ENCODE measurements around the gene SUGCT.

The SUGCT gene

GRCh38 chr7:40827222-40828085, 692.6 kb downstream of the SUGCT start:
- DNase-seq (ENCODE audit: low spot score) = no peak

GRCh38 chr7:40828686-40829600, 694.1 kb downstream of the SUGCT start:
- no peak for DNase-seq (ENCODE audit: low spot score)

- no peak for DNase-seq (ENCODE audit: low spot score)
Observed at GRCh38 chr7:40833191-40833887, 698.5 kb downstream of the SUGCT start.

- no peak for DNase-seq (ENCODE audit: low spot score)
Observed at GRCh38 chr7:40833888-40834234, 699.1 kb downstream of the SUGCT start.

- DNase-seq (ENCODE audit: low spot score) = no peak
Observed at GRCh38 chr7:40836218-40836617, 701.4 kb downstream of the SUGCT start.

GRCh38 chr7:40839881-40840280, 705.1 kb downstream of the SUGCT start:
- DNase-seq (ENCODE audit: low spot score) = no peak

GRCh38 chr7:40840990-40841389, 706.2 kb downstream of the SUGCT start:
- no peak for DNase-seq (ENCODE audit: low spot score)

DNA sequence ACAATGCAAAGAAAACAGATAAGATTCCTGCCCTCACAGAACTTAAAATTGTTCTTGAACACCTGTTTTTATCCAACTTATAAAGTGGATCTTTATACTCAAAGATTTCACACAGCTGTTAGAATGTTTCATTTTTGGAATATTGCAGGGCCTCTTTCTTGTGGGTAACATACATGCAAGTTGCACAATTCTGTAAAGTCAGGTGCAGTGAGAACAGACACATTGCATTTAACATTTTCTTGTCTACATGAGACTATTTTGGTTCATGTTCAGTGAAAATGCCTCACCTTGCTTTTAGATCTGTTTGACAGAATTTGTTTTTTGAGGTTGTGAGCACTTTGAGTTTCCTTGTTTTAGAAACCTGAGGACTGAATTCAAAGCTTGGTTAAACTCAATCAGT, 707.8 kb downstream of the SUGCT start:
- DNase-seq (ENCODE audit: low spot score) = no peak

- DNase-seq (ENCODE audit: low spot score) = no peak
Observed at GRCh38 chr7:40843338-40843985, 708.7 kb downstream of the SUGCT start.

DNA sequence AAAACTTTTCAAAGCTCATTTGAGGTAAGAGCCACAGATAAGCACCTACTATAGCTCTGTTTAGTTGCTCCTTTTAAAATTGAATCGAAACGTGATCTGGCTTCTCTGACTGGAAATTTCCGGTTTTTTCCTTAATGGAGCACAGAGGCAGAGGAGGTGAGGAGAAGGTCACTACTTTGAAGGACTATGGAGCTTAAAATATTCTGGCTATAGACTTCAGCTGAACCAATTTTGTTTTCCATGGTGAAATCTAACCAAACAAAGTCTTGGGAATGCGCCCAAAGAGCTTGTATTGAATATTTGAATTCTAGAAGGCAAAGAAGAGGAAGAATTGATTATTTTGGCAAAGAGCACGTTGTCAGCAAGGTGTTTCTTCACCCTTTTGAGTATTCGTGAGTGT, 711.1 kb downstream of the SUGCT start:
- DNase-seq (ENCODE audit: low spot score) = no peak

GRCh38 chr7:40847921-40848320, 713.1 kb downstream of the SUGCT start:
- no peak for DNase-seq (ENCODE audit: low spot score)

DNA sequence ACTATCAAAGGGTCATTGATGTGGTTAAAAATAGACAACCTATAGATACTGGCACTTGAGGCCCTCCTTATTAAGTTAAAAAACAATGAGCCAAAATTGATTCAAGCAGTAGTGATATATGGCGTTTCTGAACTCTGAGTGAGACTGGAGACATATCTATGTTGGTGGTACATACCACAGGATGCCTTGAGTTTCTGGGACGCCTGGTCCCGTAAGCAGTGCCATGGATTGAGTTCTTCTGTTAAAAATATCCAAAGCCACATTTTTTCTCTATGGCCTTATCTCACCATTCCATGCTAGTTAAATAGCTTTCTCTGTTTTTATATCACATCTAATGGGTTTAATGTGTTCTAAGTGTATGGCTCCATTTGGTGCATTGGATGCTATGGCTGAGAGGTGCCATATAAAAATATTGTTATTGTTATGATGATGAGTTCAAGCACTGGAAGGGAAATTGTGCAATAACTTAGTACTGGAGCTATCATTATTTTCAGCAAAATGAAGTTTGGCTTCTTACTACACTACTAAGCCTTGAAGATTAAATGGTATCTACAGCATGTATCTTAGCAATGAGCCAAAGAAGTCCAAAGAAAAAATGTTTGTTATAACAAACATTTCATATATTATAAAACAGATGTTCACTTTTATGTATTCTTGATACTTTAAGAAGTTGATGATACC, 713.9 kb downstream of the SUGCT start:
- no peak for DNase-seq (ENCODE audit: low spot score)

- DNase-seq (ENCODE audit: low spot score) = no peak
Observed at GRCh38 chr7:40850017-40850416, 715.2 kb downstream of the SUGCT start.

- DNase-seq (ENCODE audit: low spot score) = no peak
Observed at GRCh38 chr7:40851001-40851400, 716.2 kb downstream of the SUGCT start.

DNA sequence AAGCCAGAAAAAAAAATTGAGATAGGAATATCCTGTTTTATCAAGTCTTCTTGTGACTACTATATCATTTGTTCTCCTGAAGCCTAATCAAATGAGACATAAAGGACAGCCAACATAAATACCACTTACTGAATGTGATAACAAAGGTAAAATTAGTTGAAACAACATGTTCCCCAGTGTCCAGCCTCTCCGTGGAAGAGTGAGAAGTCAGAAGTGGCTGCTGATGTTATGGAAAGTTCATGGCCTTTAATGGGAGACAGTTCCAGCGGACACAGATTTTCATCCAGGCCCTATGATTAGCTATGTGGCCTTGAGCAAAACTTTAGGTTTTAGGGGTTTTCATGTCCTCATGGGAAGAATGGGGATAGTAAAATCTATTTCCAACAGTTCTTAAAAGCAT, 724.3 kb downstream of the SUGCT start:
- no peak for DNase-seq (ENCODE audit: low spot score)

DNA sequence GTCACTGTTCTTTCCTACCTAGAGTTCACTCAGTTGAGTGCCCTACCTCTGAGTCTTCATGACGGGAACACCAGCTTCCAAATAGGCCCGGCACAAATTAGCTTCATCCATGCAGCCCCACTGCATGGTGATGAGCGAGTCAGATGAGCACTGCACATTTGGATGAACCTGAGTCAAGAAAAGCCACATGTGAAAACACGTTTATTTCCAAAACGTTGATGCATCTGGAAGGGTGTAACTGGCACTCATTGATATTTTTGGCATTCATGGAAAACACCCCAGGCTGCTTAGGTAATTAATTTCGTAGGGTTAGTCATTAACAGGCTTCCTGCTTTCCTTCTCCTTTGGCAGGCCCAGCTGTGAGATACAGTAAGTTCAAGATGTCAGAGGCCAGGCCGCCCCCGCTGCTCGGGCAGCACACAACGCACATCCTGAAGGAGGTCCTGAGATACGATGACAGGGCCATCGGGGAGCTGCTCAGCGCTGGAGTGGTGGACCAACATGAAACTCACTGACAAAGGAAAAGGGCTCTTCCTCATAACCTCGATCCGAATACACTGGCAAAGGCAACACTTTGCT, 725.2 kb downstream of the SUGCT start:
- DNase-seq (ENCODE audit: low spot score) = no peak

DNA sequence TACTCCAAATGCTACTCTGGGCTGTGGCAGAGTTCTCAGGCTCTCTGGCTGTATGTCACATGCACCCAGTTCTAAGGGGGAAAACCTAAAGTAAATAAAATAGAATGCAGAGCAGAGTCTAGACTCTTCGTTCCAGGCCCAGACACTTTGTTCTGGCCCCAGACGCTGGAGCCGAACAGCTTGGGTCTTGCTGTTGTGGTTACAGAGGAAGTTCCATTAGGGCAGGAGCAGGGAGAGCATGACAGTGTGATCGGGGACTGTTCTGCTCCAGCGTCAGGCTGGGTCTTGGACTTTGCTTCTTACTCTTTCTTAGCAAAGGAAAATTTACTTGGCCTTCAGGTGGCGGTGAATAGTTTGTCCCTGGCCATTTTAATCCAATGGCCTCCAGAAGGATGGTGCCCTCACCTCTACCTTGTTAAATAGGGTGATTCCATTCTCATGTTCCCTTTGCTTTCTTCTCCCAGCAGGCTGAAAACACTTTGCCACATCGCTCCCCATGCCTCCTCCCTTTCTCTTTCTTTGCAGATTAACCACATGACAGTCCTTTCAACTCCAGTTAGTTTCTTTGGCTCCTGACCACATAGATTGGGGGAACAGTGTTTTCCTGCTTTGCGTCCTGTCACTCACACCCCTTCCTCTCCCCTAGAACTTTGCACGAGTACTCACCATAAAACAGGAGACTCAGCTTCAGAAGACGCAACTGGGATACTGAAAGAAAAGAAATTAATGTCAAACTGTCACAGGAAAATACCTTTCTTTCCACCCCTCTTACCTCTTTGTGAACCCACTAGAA, 730.8 kb downstream of the SUGCT start:
- no peak for DNase-seq (ENCODE audit: low spot score)

DNA sequence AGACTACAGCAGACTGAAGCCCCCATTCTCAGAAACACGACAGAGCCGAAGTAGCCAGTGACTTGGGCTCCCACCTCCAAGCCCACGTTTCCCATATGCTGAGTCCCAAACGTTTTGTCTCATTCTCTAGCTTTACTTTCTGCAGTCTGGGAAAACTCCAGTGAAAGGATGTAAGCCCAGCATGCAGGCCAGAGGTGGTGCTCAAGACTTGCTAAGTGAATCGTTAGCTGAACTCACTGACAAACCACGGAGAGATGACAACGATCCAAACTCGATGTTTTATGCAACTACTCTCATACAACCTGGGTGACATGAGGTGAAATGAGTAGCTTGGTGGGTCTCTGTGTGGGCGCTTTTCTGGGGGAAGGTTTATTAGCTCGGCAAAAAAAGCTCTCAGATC, 731.8 kb downstream of the SUGCT start:
- DNase-seq (ENCODE audit: low spot score) = no peak

- DNase-seq (ENCODE audit: low spot score) = no peak
Observed at GRCh38 chr7:40870108-40870507, 735.3 kb downstream of the SUGCT start.

DNA sequence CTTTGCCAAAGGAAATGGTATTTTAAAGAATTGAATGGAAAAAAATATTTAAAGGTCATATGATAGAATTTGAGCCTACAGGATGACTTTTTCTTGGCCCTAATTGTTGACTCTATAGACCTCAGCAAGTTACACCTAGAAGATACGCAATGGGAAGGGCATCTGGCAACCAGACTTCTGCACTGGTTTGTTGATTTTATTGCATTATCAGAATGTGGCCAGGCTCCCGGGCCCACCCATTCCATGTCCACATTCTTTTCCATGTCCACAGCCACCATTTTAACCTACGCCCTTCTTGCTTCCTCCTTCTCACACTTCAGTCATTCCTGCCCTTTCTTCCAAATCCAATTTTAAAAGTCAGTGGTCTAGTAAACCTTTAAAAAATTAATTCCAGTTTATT, 738.4 kb downstream of the SUGCT start:
- DNase-seq (ENCODE audit: low spot score) = no peak
